GM15510 (cell line): ENCODE measurements around the gene RHAG.

Experiments
- POLR2A ChIP-seq: IDR thresholded peaks from 3 replicates; pipeline ENCODE4 v1.6.1; 2011; ENCODE audit warnings: borderline replicate concordance; ENCODE audit not compliant: insufficient read length; ENCODE audit errors: extremely low read depth

RHAG gene

DNA sequence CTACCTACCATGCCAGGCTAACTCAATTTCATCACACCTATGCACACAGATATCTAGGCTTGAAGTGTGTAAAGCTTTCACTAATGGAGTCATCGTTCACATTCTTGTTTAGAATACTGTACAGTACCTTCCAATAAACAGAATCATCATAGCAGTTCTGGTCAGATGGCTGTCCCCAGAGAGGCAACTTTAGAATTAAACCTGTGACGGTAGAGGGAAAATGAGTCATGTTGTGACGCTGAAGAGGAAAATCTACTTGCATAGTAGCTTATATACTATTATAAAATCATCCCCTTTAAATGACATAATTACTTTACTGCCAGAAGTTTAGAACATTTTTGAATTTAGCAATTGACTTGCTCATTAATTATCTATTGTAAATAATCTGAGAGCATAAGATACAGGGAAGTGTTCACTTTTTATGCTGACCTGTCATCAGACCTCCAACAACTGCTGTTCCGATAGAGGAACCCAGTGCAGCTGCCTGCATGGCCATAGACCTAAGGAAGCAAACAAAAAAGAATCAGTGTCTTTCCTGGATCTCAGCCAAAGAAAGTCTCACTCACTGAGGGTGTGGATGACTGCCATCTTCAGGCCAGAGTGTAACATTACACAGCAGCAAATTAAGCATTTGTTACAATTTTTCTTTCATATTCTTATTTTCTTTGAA lies 29.8 kb downstream of the RHAG start:
- TF ChIP-seq POLR2A = no peak

GRCh38 chr6:49582529-49582928 lies 54.1 kb downstream of the RHAG start:
- no peak for TF ChIP-seq POLR2A

GRCh38 chr6:49579649-49580048 lies 57.0 kb downstream of the RHAG start:
- TF ChIP-seq POLR2A = no peak

- no peak for TF ChIP-seq POLR2A
Measured at GRCh38 chr6:49576618-49577017, 60.0 kb downstream of the RHAG start.

- TF ChIP-seq POLR2A = no peak
Measured at GRCh38 chr6:49570474-49571079, 66.1 kb downstream of the RHAG start.

GRCh38 chr6:49565855-49566254 lies 70.8 kb downstream of the RHAG start:
- TF ChIP-seq POLR2A = no peak

- TF ChIP-seq POLR2A = no peak
Measured at GRCh38 chr6:49565261-49565660, 71.4 kb downstream of the RHAG start.

DNA sequence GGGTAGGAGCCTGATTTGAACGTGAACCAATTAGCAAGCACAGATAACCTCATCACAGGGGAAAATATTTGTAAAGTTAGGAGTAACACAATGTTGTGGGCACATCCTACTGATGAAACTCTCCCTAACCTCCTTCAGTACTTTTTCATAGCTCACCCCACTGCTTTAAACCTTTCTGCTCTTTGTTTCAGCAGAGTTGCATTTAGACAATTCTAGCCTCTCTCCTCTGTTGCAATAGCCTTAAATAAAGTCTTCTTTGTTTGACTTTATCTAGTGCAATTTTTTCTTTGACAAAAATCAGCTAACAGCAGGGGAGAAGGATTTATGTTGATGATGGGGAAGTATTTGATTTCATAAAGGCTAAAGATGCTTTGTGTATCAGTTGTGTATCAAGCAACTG lies 72.1 kb downstream of the RHAG start:
- no peak for TF ChIP-seq POLR2A

GRCh38 chr6:49563006-49563886 lies 73.4 kb downstream of the RHAG start:
- TF ChIP-seq POLR2A = no peak

- TF ChIP-seq POLR2A = no peak
Measured at GRCh38 chr6:49558238-49558637, 78.4 kb downstream of the RHAG start.

GRCh38 chr6:49557177-49557576 lies 79.5 kb downstream of the RHAG start:
- TF ChIP-seq POLR2A = no peak

DNA sequence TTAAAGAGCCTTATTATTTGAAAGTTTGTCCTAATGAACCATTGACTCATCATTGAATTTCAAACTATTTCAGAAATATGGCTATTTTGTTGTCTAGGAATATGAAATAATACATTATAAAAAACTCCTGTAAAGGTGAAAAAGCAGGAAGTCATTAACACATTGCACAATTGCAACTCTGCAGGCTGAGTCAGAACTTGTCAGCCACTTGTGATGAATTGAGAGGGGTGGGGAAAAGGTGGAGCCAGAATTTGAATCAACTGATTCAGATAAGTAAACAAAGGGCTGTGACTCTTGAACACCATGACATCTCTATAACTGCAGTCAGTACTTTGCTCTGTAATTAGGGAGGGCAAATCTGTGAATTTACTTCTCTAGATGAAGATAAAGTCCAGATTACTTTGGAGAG lies 80.2 kb downstream of the RHAG start:
- TF ChIP-seq POLR2A = no peak

DNA sequence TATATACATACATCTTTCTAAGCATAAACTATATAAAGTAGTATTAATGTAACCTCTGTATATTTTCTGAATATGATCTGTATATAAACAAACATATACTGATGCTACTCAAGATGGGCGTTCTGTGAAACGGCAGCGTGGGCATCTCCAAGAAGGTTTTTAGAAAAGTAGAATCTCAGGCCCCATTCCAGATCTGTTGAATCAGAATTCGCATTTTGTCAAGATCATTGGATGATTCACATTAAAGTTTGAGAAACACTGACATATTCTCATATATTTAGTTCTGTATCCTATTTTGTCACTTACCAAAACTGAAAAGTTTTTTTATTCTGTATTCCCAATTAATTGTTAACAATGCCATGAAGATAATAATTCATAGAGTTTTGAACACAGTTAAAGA lies 80.7 kb downstream of the RHAG start:
- TF ChIP-seq POLR2A = no peak
